MCF 10A (cell line): ENCODE measurements around the gene SLCO2A1. TPM values are rescaled to one million over a fixed set of nuclear protein-coding genes. Genes with fewer than 3 reads are reported as not detected.

Experiments used
- BruUV-seq: library from RNA; stranded (reverse); fragments of 400-500 nt; replicated peaks from 2 replicates; lab custom pipeline; 2021; lab: Mats Ljungman, UMichigan
- CTCF ChIA-PET: fragments of 300-600 bp; sonication (Branson Sonifier 250); formaldehyde crosslinking; extraction: SDS; loops from one replicate; lab custom pipeline; 2021; ENCODE audit warnings: antibody characterized with exemption, inconsistent platforms; lab: Yijun Ruan, JAX
- POLR2A ChIA-PET: fragments of 300-600, 350-650 bp; sonication (Branson Sonifier 250); formaldehyde crosslinking; extraction: SDS; loops from one replicate; lab custom pipeline; 2020; ENCODE audit warnings: antibody characterized with exemption, inconsistent platforms; lab: Yijun Ruan, JAX
- DNase-seq: peaks from one replicate; pipeline ENCODE4 v3.0.0-alpha.2; 2018; ENCODE audit not compliant: unreplicated experiment
- H3K27ac Mint-ChIP-seq: one replicate; pipeline ENCODE4 v1.8.0; 2022; ENCODE audit warnings: mild to moderate bottlenecking, low read depth, mixed read lengths; ENCODE audit not compliant: unreplicated experiment
- H3K27me3 Mint-ChIP-seq: one replicate; pipeline ENCODE4 v1.8.0; 2022; ENCODE audit warnings: mixed read lengths; ENCODE audit not compliant: insufficient read depth, unreplicated experiment
- H3K36me3 Mint-ChIP-seq: one replicate; pipeline ENCODE4 v1.8.0; 2022; ENCODE audit warnings: mild to moderate bottlenecking, moderate library complexity, mixed read lengths; ENCODE audit not compliant: insufficient read depth, unreplicated experiment
- H3K4me1 Mint-ChIP-seq: one replicate; pipeline ENCODE4 v1.8.0; 2022; ENCODE audit warnings: mixed read lengths; ENCODE audit not compliant: insufficient read depth, unreplicated experiment
- H3K4me3 Mint-ChIP-seq: one replicate; pipeline ENCODE4 v1.8.0; 2022; ENCODE audit warnings: mild to moderate bottlenecking, moderate library complexity, mixed read lengths; ENCODE audit not compliant: unreplicated experiment
- H3K9me3 Mint-ChIP-seq: one replicate; pipeline ENCODE4 v1.8.0; 2022; ENCODE audit warnings: mixed read lengths; ENCODE audit not compliant: unreplicated experiment
- CTCF ChIP-seq: fragments of 200-600 bp; IDR thresholded peaks from one replicate; pipeline ENCODE4 v1.8.0; 2022; ENCODE audit warnings: antibody characterized with exemption, mild to moderate bottlenecking; ENCODE audit not compliant: unreplicated experiment
- intact Hi-C: fragments of 100-400 bp; cut with micrococcal nuclease; formaldehyde crosslinking; loops from 2 replicates; pipeline ENCODE4 v1.14.1; 2022
- total RNA-seq: library from RNA; stranded (reverse); gene quantifications from 2 replicates; pipeline ENCODE4 v1.2.3, GENCODE V29; 2022

The SLCO2A1 gene
- total RNA-seq, 1 experiment from 2014 or later, result 1.0 TPM

- no peak for DNase-seq
- no peaks in the 10 kb centered on the region for H3K27me3 Mint-ChIP-seq
- no peak overlapping the region for H3K27ac Mint-ChIP-seq
- H3K36me3 Mint-ChIP-seq, result no peaks in the 10 kb centered on the region
- H3K4me1 Mint-ChIP-seq, result peaks cover 20% of the 10 kb centered on the region
- intact Hi-C loops, result no loop called here
- no peak overlapping the region for H3K4me3 Mint-ChIP-seq
- no peaks in the 10 kb centered on the region for H3K9me3 Mint-ChIP-seq
- ChIA-PET CTCF (no interaction called here), POLR2A (no interaction called here)
- BruUV-seq, result no TSS peak
- no peak for TF ChIP-seq CTCF
Observed at GRCh38 chr3:133987948-133988484, 41.7 kb downstream of the SLCO2A1 start.

DNA sequence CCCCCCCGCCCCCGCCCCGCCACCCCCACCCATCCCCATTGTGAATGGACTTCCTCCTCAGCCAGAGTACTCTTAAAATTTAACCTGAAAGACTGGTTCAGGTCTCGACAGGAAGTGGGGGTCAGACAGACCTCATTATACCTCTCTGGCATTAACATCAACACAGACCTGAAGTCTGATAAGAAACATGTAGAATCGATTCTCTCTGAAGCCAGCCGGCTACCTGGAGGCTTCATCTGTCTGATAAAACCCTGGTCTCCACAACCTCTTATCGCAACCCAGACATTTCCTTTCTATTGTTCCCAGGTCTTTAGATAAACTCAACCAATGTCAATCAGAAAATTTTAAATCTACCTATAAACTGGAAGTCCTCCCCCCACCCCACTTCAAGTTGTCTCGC is 42.6 kb downstream of the SLCO2A1 start:
- H3K9me3 Mint-ChIP-seq, result no peaks in the 10 kb centered on the region
- no peaks in the 10 kb centered on the region for H3K36me3 Mint-ChIP-seq
- intact Hi-C loops, result no loop called here
- no TSS peak for BruUV-seq
- POLR2A ChIA-PET, result interaction anchor here (1.4 kb wide), 1 partner anchor 42 kb away, joined by 4 read pairs; no protein-coding TSS in a partner anchor
- no peak for TF ChIP-seq CTCF
- no peak overlapping the region for H3K27ac Mint-ChIP-seq
- H3K4me1 Mint-ChIP-seq, result peaks cover 19% of the 10 kb centered on the region
- DNase-seq, result no peak
- no peak overlapping the region for H3K4me3 Mint-ChIP-seq
- CTCF ChIA-PET, result interaction anchor here (0.7 kb wide), 1 partner anchor 16 kb away, joined by 3 read pairs; no protein-coding TSS in a partner anchor
- H3K27me3 Mint-ChIP-seq, result no peaks in the 10 kb centered on the region

- H3K4me3 Mint-ChIP-seq, result no peak overlapping the region
- POLR2A ChIA-PET, result interaction anchor here (1.4 kb wide), 1 partner anchor 42 kb away, joined by 4 read pairs; no protein-coding TSS in a partner anchor
- peaks cover 14% of the 10 kb centered on the region for H3K4me1 Mint-ChIP-seq
- DNase-seq, result no peak
- H3K9me3 Mint-ChIP-seq, result no peaks in the 10 kb centered on the region
- intact Hi-C loops, result no loop called here
- no TSS peak for BruUV-seq
- CTCF ChIA-PET, result interaction anchor here (0.6 to 0.7 kb wide), 3 partner anchors 17 to 1309 kb away, joined by 3 read pairs; partner anchors contain the start of gene RYK
- H3K27ac Mint-ChIP-seq, result no peak overlapping the region
- no peaks in the 10 kb centered on the region for H3K27me3 Mint-ChIP-seq
- TF ChIP-seq CTCF, result no peak
- no peaks in the 10 kb centered on the region for H3K36me3 Mint-ChIP-seq
Observed at GRCh38 chr3:133986311-133986710, 43.4 kb downstream of the SLCO2A1 start.

- H3K27me3 Mint-ChIP-seq, result no peaks in the 10 kb centered on the region
- intact Hi-C loops, result no loop called here
- POLR2A ChIA-PET, result no interaction called here
- H3K4me3 Mint-ChIP-seq, result no peak overlapping the region
- BruUV-seq, result no TSS peak
- H3K36me3 Mint-ChIP-seq, result no peaks in the 10 kb centered on the region
- DNase-seq, result no peak
- CTCF ChIA-PET, result interaction anchor here (1.4 kb wide), 1 partner anchor 11 kb away, joined by 3 read pairs; no protein-coding TSS in a partner anchor
- H3K9me3 Mint-ChIP-seq, result no peaks in the 10 kb centered on the region
- H3K4me1 Mint-ChIP-seq, result peaks cover 14% of the 10 kb centered on the region
- no peak for TF ChIP-seq CTCF
- no peak overlapping the region for H3K27ac Mint-ChIP-seq
Observed at GRCh38 chr3:133984975-133985374, 44.8 kb downstream of the SLCO2A1 start.
